NCI-H82 (cell line): ENCODE data around the gene PIP5K1A.
"Not testable (repeated sequence)": the region's sequence is repeated elsewhere in the genome, so short reads cannot be mapped to it uniquely, and the experiment has no call there.

Source experiments
- DNase-seq: peaks from one replicate; lab custom pipeline; 2025; lab: John Stamatoyannopoulos, UW

The PIP5K1A gene

DNA sequence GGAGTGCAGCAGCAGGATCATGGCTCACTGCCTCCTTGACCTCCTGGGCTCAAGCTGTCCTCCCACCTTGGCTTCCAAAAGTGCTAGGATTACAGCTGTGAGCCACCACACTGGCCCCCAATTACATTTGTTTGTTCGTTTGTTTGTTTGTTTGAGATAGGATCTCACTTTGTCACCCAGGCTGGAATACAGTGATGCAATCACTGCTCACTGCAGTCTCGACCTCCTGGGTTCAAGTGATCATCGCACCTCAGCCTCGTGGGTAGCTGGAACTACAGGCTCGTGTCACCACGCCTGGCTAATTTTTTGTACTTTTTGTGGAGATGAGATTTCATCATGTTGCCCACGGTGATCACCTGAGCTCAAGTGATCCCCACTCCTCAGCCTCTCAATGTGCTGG lies 6.3 kb upstream of the PIP5K1A start:
- DNase-seq: no peak

GRCh38 chr1:151193304-151193703 lies 5.0 kb upstream of the PIP5K1A start:
- peak; percentile 37 for DNase-seq

DNA sequence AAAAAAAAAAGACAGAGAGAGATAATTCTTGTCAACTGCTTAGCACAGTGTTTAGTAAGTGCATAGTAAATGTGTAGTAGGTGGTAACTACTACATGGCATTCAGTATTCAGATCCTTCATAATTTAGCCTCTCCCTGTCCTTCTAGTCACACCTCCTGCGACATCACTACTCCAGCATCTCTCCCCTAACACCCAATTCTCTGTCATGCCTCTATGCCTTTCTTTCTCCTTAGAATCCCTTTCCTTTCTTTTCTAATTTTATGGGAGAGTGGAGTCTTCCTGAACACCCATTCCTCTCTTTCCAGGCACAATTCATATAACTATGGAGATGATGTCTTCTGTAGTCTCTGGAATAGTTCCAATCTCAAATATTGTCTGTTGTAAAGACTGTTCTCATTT lies 4.5 kb upstream of the PIP5K1A start:
- no peak for DNase-seq

- DNase-seq: not testable (repeated sequence)
These were observed 3.3 kb upstream of the PIP5K1A start for GRCh38 chr1:151194894-151195594.

GRCh38 chr1:151196292-151196800 lies 2.0 kb upstream of the PIP5K1A start:
- peak; percentile 93 for DNase-seq

- no peak for DNase-seq
These were observed 494 bp upstream of the PIP5K1A start for GRCh38 chr1:151197863-151198253.

- DNase-seq: peak; percentile 13
These were observed 1.7 kb downstream of the PIP5K1A start for GRCh38 chr1:151199873-151200581.

- DNase-seq: not testable (repeated sequence)
These were observed 7.1 kb downstream of the PIP5K1A start for GRCh38 chr1:151205381-151205965.

DNA sequence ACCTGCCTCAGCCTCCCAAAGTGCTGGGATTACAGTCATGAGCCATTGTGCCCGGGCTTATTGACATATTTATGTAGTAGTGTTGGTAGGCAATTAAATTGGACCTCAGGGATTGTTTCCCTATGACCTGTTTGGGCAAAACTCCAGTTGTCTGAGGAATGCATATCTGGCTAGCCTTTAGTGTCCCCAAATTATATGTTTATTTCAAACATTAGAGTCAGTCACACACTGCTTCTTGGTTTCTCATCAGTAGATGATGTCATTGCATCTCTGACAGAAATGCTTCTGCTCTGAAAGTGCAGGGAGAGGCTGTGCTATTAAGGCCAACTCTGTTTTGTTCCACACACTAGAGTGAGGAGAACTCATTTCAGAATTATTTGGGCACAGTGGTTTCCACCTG lies 12.5 kb downstream of the PIP5K1A start:
- DNase-seq: no peak

GRCh38 chr1:151211972-151212705 lies 13.8 kb downstream of the PIP5K1A start:
- DNase-seq: peak; percentile 34

DNA sequence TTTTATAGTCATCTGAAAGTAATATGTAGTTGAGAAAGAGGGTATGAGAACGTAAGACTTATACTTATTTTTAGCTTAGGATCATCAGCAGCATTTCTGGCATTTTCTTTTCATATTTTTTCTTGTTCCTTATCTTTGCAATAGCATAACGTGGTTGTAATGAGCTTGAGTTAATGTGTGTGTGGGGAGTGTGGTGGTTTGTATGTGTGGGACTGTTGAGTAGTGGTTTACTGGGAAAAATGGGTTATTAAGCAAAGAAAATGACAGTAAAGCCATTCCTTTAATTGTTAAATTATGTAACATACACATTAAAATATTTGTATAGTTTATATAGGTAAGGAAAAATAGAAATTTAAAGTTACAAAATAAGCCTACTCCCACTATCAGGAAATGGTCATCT lies 15.2 kb downstream of the PIP5K1A start:
- DNase-seq: no peak

DNA sequence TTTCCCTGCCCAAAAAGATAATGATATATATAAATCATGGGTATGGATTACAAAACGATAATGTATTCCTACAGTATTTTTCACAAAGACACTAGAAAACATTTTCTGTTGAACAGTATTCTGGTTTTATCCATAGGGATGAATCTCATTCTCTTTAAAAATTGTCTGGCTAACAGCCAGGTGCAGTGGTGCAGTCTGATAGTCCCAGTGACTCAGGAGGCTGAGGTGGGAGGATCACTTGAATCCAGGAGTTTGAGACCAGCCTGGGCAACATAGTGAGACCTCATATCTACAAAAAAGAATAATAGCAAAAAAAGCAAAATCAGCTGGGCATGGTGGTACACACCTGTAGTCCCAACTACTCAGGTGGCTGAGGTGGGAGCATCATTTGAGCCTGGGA lies 23.3 kb downstream of the PIP5K1A start:
- no peak for DNase-seq

- DNase-seq: no peak
These were observed 23.8 kb downstream of the PIP5K1A start for GRCh38 chr1:151222130-151222529.

- DNase-seq: no peak
These were observed 36.9 kb downstream of the PIP5K1A start for GRCh38 chr1:151235235-151235634.

GRCh38 chr1:151237678-151238466 lies 39.5 kb downstream of the PIP5K1A start:
- DNase-seq: no peak

- DNase-seq: peak; percentile 17
These were observed 40.1 kb downstream of the PIP5K1A start for GRCh38 chr1:151238467-151238739.

DNA sequence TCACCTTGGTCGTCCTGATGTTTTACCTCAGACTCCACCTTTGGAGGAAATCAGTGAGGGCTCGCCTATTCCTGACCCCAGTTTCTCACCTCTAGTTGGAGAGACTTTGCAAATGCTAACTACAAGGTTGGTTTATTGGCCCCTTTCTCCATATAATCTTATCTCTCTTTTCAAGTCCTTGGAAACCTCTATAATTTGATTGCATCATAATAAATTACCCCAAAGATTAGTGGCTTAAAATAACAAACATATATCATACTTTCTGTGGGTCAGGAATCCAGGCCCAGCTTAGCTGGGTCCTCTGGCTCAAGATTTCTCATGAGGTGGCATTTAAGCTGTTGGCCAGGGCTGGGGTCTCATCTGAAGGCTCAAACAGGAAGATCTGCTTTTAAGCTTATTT lies 44.1 kb downstream of the PIP5K1A start:
- no peak for DNase-seq

DNA sequence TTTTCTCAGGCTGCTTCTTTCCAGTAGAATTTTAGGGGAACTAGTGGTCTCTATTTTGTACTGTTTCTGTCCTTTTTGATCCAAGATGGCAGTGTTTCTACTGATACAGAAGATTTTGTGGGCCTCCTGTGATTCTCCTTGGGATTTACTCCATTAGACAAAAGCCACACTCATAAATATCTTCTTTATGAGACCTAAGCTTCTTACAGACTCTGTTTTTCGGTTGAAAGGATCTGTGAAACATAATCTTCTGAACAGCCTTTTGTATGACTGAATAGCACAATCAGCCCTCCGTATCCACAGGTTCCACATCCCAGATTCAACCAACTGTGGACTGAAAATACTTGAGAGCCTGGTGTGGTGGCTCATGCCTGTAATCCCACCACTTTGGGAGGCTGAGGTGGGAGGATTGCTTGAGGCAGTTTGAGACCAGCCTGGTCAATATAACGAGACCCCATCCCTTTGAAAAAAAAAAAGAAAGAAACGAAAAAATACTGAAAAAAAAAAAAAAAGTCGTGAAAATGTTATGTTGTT lies 45.4 kb downstream of the PIP5K1A start:
- peak; percentile 64 for DNase-seq

DNA sequence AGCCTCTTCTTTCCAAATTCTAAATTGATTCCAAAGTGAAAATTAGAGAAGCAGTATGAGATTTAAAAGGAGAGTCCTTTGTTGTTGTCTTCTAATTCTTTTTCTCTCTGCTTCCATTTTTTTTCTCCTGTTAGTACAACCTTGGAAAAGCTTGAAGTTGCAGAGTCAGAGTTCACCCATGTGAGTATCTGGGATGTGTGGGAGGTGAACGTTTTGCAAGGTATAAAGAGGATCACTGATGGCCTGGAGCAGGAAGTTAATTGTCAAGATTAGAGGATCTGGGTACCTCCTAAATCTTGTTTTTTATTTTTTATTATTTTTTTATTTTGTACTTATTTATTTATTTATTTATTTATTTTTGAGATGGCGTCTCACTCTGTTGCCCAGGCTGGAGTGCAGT lies 48.4 kb downstream of the PIP5K1A start:
- DNase-seq: no peak

- peak; percentile 95 for DNase-seq
These were observed 53.5 kb downstream of the PIP5K1A start for GRCh38 chr1:151251656-151252470.
